ENCODE measurements around the gene RALGPS1.

DNA sequence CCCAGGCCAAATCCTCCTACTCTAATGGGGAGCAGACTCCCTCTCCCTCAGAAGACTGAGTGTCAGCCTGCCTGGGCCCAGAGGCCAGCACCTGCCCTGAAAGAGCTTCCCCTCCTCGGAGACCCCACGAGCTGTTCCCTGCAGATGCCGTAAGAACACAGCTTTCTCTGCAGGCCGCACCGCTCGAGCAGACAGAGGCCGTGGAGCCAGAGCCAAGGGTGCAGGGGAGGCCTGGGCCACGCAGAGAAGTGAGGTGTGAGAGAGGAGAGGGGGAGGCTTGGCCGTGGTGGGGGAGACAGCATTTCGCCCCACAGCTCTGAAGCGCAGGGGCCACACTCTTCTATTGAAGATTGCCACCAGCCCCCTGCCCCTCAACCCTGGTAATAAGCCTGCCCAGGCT is 287.1 kb downstream of the RALGPS1 start:
- TF ChIP-seq SUZ12 (IDR thresholded peaks at IDR 0.05) (no peak), BHLHE40 (IDR thresholded peaks at IDR 0.05; ENCODE audit: borderline replicate concordance) (no peak), HDGF (IDR thresholded peaks at IDR 0.05; ENCODE audit: borderline replicate concordance) (no peak), FOXK2 (IDR thresholded peaks at IDR 0.05) (no peak)

Data from HEK293T (cell line).